Ishikawa (cell line): ENCODE measurements around the gene GABRB1.

ENCODE experiments used
- CEBPB ChIP-seq: IDR thresholded peaks from 2 replicates; pipeline ENCODE4 v1.6.1; 2012
- CREB1 ChIP-seq: IDR thresholded peaks from 2 replicates; pipeline ENCODE4 v1.6.1; 2012; ENCODE audit warnings: low read depth
- EGR1 ChIP-seq: IDR thresholded peaks from 2 replicates; pipeline ENCODE4 v1.6.1; 2012
- EP300 ChIP-seq: IDR thresholded peaks from 2 replicates; pipeline ENCODE4 v1.6.1; 2012; ENCODE audit warnings: borderline replicate concordance
- FOXM1 ChIP-seq: IDR thresholded peaks from 2 replicates; pipeline ENCODE4 v1.6.1; 2012; ENCODE audit warnings: low read depth, borderline replicate concordance
- MAX ChIP-seq: IDR thresholded peaks from 2 replicates; pipeline ENCODE4 v1.6.1; 2012
- NFIC ChIP-seq: IDR thresholded peaks from 2 replicates; pipeline ENCODE4 v1.6.1; 2012
- RAD21 ChIP-seq: IDR thresholded peaks from 2 replicates; pipeline ENCODE4 v1.6.1; 2012; ENCODE audit warnings: low read depth
- REST ChIP-seq: IDR thresholded peaks from 2 replicates; pipeline ENCODE4 v1.6.1; 2012; ENCODE audit warnings: low read depth, mild to moderate bottlenecking
- TAF1 ChIP-seq: IDR thresholded peaks from 2 replicates; pipeline ENCODE4 v1.6.1; 2012; ENCODE audit warnings: low read depth, mild to moderate bottlenecking
- TCF12 ChIP-seq: IDR thresholded peaks from 2 replicates; pipeline ENCODE4 v1.6.1; 2012; ENCODE audit warnings: low read depth
- TEAD4 ChIP-seq: IDR thresholded peaks from 2 replicates; pipeline ENCODE4 v1.6.1; 2012
- USF1 ChIP-seq: IDR thresholded peaks from 2 replicates; pipeline ENCODE4 v1.6.1; 2012
- YY1 ChIP-seq: IDR thresholded peaks from 2 replicates; pipeline ENCODE4 v1.6.1; 2012; ENCODE audit warnings: low read depth
- ZBTB7A ChIP-seq: IDR thresholded peaks from 2 replicates; pipeline ENCODE4 v1.6.1; 2012; ENCODE audit warnings: low read depth

The GABRB1 gene

GRCh38 chr4:47110546-47111132 is 79.3 kb downstream of the GABRB1 start:
- TF ChIP-seq MAX (no peak), EP300 (no peak)

GRCh38 chr4:47118192-47118929 is 87.0 kb downstream of the GABRB1 start:
- TF ChIP-seq RAD21 = no peak

- TF ChIP-seq FOXM1 = no peak
- TF ChIP-seq TEAD4 = no peak
- TF ChIP-seq EGR1 = no peak
- TF ChIP-seq CREB1 = no peak
- no peak for TF ChIP-seq REST
- TF ChIP-seq ZBTB7A = no peak
- no peak for TF ChIP-seq TAF1
- TF ChIP-seq MAX = no peak
- no peak for TF ChIP-seq CEBPB
- TF ChIP-seq EP300 = no peak
- no peak for TF ChIP-seq YY1
- no peak for TF ChIP-seq USF1
Observed at GRCh38 chr4:47120783-47121182, 89.4 kb downstream of the GABRB1 start.

- no peak for TF ChIP-seq EGR1
- TF ChIP-seq REST = no peak
- TF ChIP-seq RAD21 = peak; percentile 71
Observed at GRCh38 chr4:47122592-47123291, 91.4 kb downstream of the GABRB1 start.

- TF ChIP-seq TEAD4 (no peak), TAF1 (no peak), MAX (no peak), NFIC (no peak), TCF12 (no peak), USF1 (no peak), FOXM1 (no peak), CEBPB (no peak)
Observed at GRCh38 chr4:47128991-47129390, 97.6 kb downstream of the GABRB1 start.

- no peak for TF ChIP-seq YY1
Observed at GRCh38 chr4:47135210-47135609, 103.8 kb downstream of the GABRB1 start.

GRCh38 chr4:47143261-47143660 is 111.9 kb downstream of the GABRB1 start:
- TF ChIP-seq FOXM1 (no peak), MAX (no peak), YY1 (no peak), NFIC (no peak), USF1 (no peak), ZBTB7A (no peak), TAF1 (no peak), EGR1 (no peak), RAD21 (no peak), CEBPB (no peak), TEAD4 (no peak), EP300 (no peak)
